Vagina (tissue), 2 donors: ENCODE data around the gene SPINK4.

Experiments used
- POLR2A ChIP-seq, 2 donors: fragments of 450-650 bp; IDR thresholded peaks; one replicate each; pipeline ENCODE4 v1.6.1; 2017; ENCODE audit warnings: antibody characterized with exemption in 2 of 2, mild to moderate bottlenecking in 2 of 2, moderate library complexity in 2 of 2
- POLR2AphosphoS5 ChIP-seq, 2 donors: sonication (generic); formaldehyde crosslinking; IDR thresholded peaks; one replicate each; pipeline ENCODE4 v1.9.0; 2017; ENCODE audit warnings: antibody characterized with exemption in 2 of 2, mild to moderate bottlenecking in 2 of 2, low read depth in 1 of 2; ENCODE audit not compliant: insufficient read depth in 1 of 2

DNA sequence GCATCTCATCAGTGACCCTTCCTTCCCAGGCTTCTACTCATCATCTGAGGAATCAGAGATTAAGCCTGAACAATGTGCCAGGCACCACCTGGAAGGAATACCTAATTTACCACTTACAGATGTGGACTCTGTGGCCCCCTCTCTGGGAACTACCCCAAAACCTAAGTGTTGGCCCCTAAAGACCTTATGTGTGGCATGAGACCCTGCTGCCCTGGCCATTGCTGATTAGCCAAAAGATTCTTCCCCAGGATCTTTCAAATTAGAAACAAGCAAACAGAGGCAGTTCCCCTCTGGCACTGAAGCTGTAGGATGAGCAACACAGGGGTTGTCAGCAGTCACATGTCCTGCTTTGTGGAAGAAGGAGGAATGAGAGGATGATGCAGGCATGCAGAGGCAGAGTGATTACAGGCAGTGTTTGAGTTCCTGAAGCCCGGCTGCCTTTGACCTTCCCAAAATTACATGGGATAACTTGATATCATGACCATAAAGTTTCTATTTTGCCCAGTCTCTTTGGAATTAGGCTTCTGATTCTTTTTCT is 10.6 kb downstream of the SPINK4 start:
- TF ChIP-seq POLR2A (IDR thresholded peaks at IDR 0.05), result no peak
- no peak for TF ChIP-seq POLR2AphosphoS5 (IDR thresholded peaks at IDR 0.05; ENCODE audit: insufficient read depth in 1 of 2, low read depth in 1 of 2)
